CD4-positive, alpha-beta T cell (primary cell): ENCODE results near the gene PMM2. TPM values are rescaled to one million over a fixed set of nuclear protein-coding genes. Genes with fewer than 3 reads are reported as not detected.

Experiments used
- ATAC-seq: fragments of 200-7000 bp; cut with Tn5 transposase; one replicate; pipeline ENCODE4 v1.10.0; 2022; ENCODE audit warnings: mild to moderate bottlenecking; ENCODE audit not compliant: poor library complexity
- CTCF ChIA-PET: fragments of 350-600 bp; sonication (Branson Sonifier 250); formaldehyde crosslinking; loops from one replicate; lab custom pipeline; 2021; ENCODE audit warnings: antibody characterized with exemption, inconsistent platforms; lab: Charles Lee
- POLR2A ChIA-PET: fragments of 350-600 bp; sonication (Branson Sonifier 250); formaldehyde crosslinking; loops from one replicate; lab custom pipeline; 2021; ENCODE audit warnings: antibody characterized with exemption, inconsistent platforms; lab: Charles Lee
- DNase-seq, 14 experiments: peaks; one replicate each; pipeline ENCODE4 v3.0.0-alpha.2; 2013 to 2020; ENCODE audit warnings: mixed read lengths in 2 of 14
- H3K27ac ChIP-seq, 2 donors: one replicate each; pipeline versions ENCODE4 v1.5.1 to v1.7.0; 2013; ENCODE audit warnings: low read length in 2 of 2, low read depth in 1 of 2, mild to moderate bottlenecking in 1 of 2
- H3K27me3 ChIP-seq, 2 experiments: 1 replicate in 1 of 2; 2 replicates in 1 of 2; pipeline versions ENCODE4 v1.6.1 to v1.7.0; 2013; ENCODE audit warnings: low read length in 2 of 2, control low read depth in 1 of 2, mild to moderate bottlenecking in 1 of 2, moderate library complexity in 1 of 2; ENCODE audit not compliant: insufficient read depth in 2 of 2, control insufficient read depth in 1 of 2
- H3K36me3 ChIP-seq: one replicate; pipeline ENCODE4 v1.6.1; 2013; ENCODE audit warnings: low read length, control low read depth; ENCODE audit not compliant: insufficient read depth
- H3K4me1 ChIP-seq: one replicate; pipeline ENCODE4 v1.6.1; 2013; ENCODE audit warnings: low read length, control low read depth; ENCODE audit not compliant: insufficient read depth
- H3K4me3 ChIP-seq: one replicate; pipeline ENCODE4 v1.5.1; 2013; ENCODE audit warnings: mild to moderate bottlenecking, low read length, moderate library complexity
- H3K9me3 ChIP-seq, 2 experiments: 1 replicate in 1 of 2; 2 replicates in 1 of 2; pipeline versions ENCODE4 v1.6.1 to v1.7.0; 2013; ENCODE audit warnings: low read length in 2 of 2, mild to moderate bottlenecking in 2 of 2, control low read depth in 1 of 2, moderate library complexity in 1 of 2; ENCODE audit not compliant: control insufficient read depth in 1 of 2, insufficient read depth in 1 of 2
- H3K27ac Mint-ChIP-seq: one replicate; pipeline ENCODE4 v1.8.0; 2020; ENCODE audit warnings: mixed read lengths
- H3K27me3 Mint-ChIP-seq: one replicate; pipeline ENCODE4 v1.8.0; 2021; ENCODE audit warnings: mixed read lengths
- H3K36me3 Mint-ChIP-seq: one replicate; pipeline ENCODE4 v1.8.0; 2021; ENCODE audit warnings: low read depth, mixed read lengths
- H3K4me1 Mint-ChIP-seq: one replicate; pipeline ENCODE4 v1.8.0; 2021; ENCODE audit warnings: low read depth, mixed read lengths
- H3K4me3 Mint-ChIP-seq: one replicate; pipeline ENCODE4 v1.8.0; 2020; ENCODE audit warnings: mild to moderate bottlenecking, mixed read lengths
- H3K9me3 Mint-ChIP-seq: one replicate; pipeline ENCODE4 v1.8.0; 2020; ENCODE audit warnings: mixed read lengths
- intact Hi-C, 2 experiments: fragments of 100-400 bp; cut with DNase I in 1 of 2; cut with micrococcal nuclease in 1 of 2; formaldehyde crosslinking; loops; one replicate each; pipeline versions ENCODE4 v1.15.1 to v1.9.0; 2023 to 2025; cut with DNase I, micrococcal nuclease
- total RNA-seq, 174 experiments: library from RNA in 2 of 174; stranded (reverse) in 2 of 174; gene quantifications; one replicate each; pipeline ENCODE4 v1.2.3 and lab custom pipeline; 2021 to 2026
- TF ChIP-seq, protein P1 (sequence below): fragments of 200-600 bp; IDR thresholded peaks from one replicate; pipeline ENCODE4 v1.8.0; 2022; ENCODE audit warnings: antibody characterized with exemption, mild to moderate bottlenecking

PMM2 gene
- total RNA-seq, 2 experiments from 2014 or later, result 24.2 to 27.0 TPM

DNA sequence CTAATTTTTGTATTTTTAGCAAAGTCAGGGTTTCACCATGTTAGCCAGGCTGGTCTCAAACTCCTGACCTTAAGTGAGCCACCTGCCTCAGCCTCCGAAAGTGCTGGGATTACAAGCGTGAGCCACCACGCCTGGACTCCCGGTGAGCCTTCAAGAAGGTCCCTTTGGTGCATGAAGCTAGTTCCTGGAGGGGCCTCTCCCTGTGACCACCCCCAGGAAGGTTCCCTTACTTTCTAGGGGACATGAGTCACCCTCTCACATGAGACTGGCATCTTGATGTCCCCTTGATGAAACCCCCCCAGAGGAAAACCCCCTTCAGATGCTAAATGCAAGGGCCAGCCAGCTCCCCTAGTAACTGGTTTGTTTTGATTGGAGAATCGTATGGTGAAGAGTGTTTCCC, 58.3 kb downstream of the PMM2 start:
- no peak overlapping the region for H3K27ac ChIP-seq
- H3K4me3 ChIP-seq, result no peak overlapping the region
- Mint-ChIP-seq H3K27me3 (no peaks in the 10 kb centered on the region), H3K4me1 (peaks cover 19% of the 10 kb centered on the region), H3K4me3 (no peak overlapping the region), H3K9me3 (no peaks in the 10 kb centered on the region), H3K36me3 (peaks cover 45% of the 10 kb centered on the region), H3K27ac (peak overlapping the region; percentile 52)
- DNase-seq, result no peak
- TF ChIP-seq, protein P1, sequence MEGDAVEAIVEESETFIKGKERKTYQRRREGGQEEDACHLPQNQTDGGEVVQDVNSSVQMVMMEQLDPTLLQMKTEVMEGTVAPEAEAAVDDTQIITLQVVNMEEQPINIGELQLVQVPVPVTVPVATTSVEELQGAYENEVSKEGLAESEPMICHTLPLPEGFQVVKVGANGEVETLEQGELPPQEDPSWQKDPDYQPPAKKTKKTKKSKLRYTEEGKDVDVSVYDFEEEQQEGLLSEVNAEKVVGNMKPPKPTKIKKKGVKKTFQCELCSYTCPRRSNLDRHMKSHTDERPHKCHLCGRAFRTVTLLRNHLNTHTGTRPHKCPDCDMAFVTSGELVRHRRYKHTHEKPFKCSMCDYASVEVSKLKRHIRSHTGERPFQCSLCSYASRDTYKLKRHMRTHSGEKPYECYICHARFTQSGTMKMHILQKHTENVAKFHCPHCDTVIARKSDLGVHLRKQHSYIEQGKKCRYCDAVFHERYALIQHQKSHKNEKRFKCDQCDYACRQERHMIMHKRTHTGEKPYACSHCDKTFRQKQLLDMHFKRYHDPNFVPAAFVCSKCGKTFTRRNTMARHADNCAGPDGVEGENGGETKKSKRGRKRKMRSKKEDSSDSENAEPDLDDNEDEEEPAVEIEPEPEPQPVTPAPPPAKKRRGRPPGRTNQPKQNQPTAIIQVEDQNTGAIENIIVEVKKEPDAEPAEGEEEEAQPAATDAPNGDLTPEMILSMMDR, result no peak
- intact Hi-C loops, result no loop called here
- no peak for ATAC-seq
- peaks cover 13% of the 10 kb centered on the region for H3K4me1 ChIP-seq
- no peaks in the 10 kb centered on the region for H3K27me3 ChIP-seq
- ChIA-PET POLR2A (interaction anchor here (1.5 kb wide), 1 partner anchor 13 kb away, joined by 4 read pairs; the partner anchor contains the start of gene CARHSP1), CTCF (interaction anchor here (3.4 kb wide), 1 partner anchor 24 kb away, joined by 15 read pairs; no protein-coding TSS in a partner anchor)
- no peaks in the 10 kb centered on the region for H3K9me3 ChIP-seq
- H3K36me3 ChIP-seq, result peaks cover 36% of the 10 kb centered on the region

DNA sequence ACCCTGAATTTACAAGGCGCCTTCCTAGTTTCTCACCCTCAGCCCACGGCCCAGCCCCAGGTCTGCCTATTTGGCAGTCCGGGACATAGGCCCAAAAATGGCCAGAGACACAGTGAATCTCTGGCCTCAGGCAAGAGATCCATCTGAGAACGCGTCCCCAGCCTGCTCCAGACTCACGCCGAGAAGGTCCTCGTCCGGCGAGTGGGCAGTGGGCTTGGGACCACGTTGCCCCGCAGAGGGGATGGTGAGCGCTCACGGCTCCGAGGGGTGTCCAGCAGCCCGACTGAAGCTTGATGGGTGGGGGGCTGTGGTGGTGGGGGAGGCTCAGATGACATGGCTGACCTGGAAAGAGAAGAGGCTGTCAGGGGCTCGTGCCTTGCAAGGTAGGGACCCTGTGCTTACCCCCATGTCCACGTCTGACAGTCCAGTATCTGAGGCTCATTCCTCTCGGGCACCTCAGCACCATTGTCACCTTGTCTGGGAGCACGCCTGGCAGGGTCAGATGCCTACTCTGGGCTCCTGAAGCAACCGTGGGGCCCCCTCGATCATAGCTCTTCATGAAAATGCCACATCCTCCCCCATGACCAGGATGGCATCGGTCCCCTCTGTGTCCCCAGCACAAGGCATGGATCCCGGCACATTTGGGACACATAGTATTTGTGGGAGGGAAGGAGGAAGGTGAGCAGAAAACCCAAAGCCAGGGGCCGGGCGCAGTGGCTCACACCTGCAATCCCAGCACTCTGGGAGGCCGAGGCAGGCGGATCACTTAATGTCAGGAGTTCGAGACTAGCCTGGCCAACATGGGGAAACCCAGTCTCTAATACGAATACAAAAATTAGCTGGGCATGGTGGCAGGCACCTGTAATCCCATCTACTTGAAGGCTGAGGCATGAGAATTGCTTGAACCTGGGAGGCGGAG, 61.6 kb downstream of the PMM2 start:
- DNase-seq, result no peak
- peaks cover 36% of the 10 kb centered on the region for H3K36me3 ChIP-seq
- H3K27ac Mint-ChIP-seq, result no peak overlapping the region
- intact Hi-C loops, result no loop called here
- H3K27me3 ChIP-seq, result no peaks in the 10 kb centered on the region
- no peak overlapping the region for H3K4me3 ChIP-seq
- ATAC-seq, result no peak
- no peak overlapping the region for H3K4me3 Mint-ChIP-seq
- no peaks in the 10 kb centered on the region for H3K27me3 Mint-ChIP-seq
- no peak overlapping the region for H3K27ac ChIP-seq
- H3K4me1 ChIP-seq, result peaks cover 15% of the 10 kb centered on the region
- H3K9me3 ChIP-seq, result no peaks in the 10 kb centered on the region
- peaks cover 34% of the 10 kb centered on the region for H3K36me3 Mint-ChIP-seq
- ChIA-PET CTCF (no interaction called here), POLR2A (interaction anchor here (1.8 kb wide), 1 partner anchor 9 kb away, joined by 10 read pairs; the partner anchor contains the start of gene CARHSP1)
- no peaks in the 10 kb centered on the region for H3K9me3 Mint-ChIP-seq
- TF ChIP-seq, protein P1, result no peak
- H3K4me1 Mint-ChIP-seq, result peaks cover 23% of the 10 kb centered on the region

DNA sequence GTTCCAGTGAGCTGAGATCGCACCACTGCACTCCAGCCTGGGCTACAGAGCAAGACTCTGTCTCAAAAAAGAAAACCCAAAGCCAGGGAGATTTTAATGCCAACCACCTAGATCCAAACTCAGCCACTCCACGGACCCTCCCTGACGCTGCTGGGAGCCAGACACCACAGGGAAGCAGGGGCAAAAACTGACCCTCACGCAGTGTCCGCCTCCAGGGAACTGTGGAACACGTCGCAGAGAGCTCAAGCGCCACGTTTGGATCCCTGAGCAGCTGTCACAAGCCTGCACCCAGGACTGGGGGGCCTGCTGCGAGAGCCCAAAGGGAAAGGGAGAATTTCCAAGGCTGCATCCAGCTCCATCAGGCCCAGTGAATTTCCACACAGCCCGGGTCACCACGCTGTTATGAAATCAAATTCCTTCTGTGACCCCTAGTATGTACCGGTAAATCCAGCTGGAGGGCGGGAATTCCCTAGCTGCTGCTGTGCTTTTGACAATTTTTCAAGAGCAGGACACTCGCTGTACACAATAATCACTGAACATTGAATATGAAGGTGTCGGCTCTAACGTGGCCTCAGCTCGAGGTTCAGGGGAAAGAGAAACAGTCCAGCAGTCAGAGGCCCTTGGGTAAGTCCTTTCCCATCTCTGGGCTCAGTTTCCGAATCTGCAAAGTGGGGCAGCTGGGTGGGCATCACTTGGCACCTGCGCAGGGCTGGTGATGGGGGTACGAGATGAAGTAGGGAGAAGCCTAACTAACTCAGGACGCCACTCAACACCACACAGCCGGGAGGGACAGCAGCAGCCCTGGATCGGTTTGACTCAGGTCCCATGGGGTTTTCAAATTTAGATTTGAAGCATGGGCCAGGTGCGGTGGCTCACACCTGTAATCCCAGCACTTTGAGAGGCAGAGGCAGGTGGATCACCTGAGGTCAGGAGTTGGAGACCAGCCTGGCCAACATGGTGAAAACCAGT, 62.6 kb downstream of the PMM2 start:
- intact Hi-C loops, result loop anchor here in 1 of 2 experiments (10.0 kb wide), 1 partner anchor 1885 kb away; the partner anchor contains the start of gene NUBP1
- H3K36me3 Mint-ChIP-seq, result peaks cover 25% of the 10 kb centered on the region
- no peak overlapping the region for H3K27ac Mint-ChIP-seq
- H3K9me3 Mint-ChIP-seq, result no peaks in the 10 kb centered on the region
- POLR2A ChIA-PET, result interaction anchor here (1.8 kb wide), 1 partner anchor 8 kb away, joined by 10 read pairs; the partner anchor contains the start of gene CARHSP1
- no peak overlapping the region for H3K4me3 Mint-ChIP-seq
- H3K27ac ChIP-seq, result no peak overlapping the region
- no peaks in the 10 kb centered on the region for H3K27me3 Mint-ChIP-seq
- peaks cover 18% of the 10 kb centered on the region for H3K4me1 ChIP-seq
- no peak overlapping the region for H3K4me3 ChIP-seq
- TF ChIP-seq, protein P1, result no peak
- CTCF ChIA-PET, result interaction anchor here (0.6 to 1.4 kb wide), 2 partner anchors 20 to 274 kb away, joined by 3 read pairs; no protein-coding TSS in a partner anchor
- DNase-seq, result no peak
- peaks cover 23% of the 10 kb centered on the region for H3K4me1 Mint-ChIP-seq
- H3K9me3 ChIP-seq, result no peaks in the 10 kb centered on the region
- H3K36me3 ChIP-seq, result peaks cover 28% of the 10 kb centered on the region
- ATAC-seq, result no peak
- H3K27me3 ChIP-seq, result no peaks in the 10 kb centered on the region
